ENCODE data around the gene REV3L.
"Not testable (repeated sequence)": the region's sequence is repeated elsewhere in the genome, so short reads cannot be mapped to it uniquely, and the experiment has no call there.

Gene REV3L

GRCh38 chr6:111499269-111499793 is 16.3 kb upstream of the REV3L start:
- DNase-seq (ENCODE audit: low read depth in 2 of 2) = no peak

- no peak for DNase-seq (ENCODE audit: low read depth in 2 of 2)
These were observed 12.1 kb upstream of the REV3L start for GRCh38 chr6:111494951-111495635.

- no peak for DNase-seq (ENCODE audit: low read depth in 2 of 2)
These were observed 9.5 kb upstream of the REV3L start for GRCh38 chr6:111492499-111492898.

- DNase-seq (ENCODE audit: low read depth in 2 of 2) = no peak
These were observed 7.0 kb upstream of the REV3L start for GRCh38 chr6:111490067-111490466.

GRCh38 chr6:111487661-111488060 is 4.6 kb upstream of the REV3L start:
- no peak for DNase-seq (ENCODE audit: low read depth in 2 of 2)

- no peak for DNase-seq (ENCODE audit: low read depth in 2 of 2)
These were observed 3.9 kb upstream of the REV3L start for GRCh38 chr6:111486921-111487320.

GRCh38 chr6:111486475-111486874 is 3.5 kb upstream of the REV3L start:
- no peak for DNase-seq (ENCODE audit: low read depth in 2 of 2)

GRCh38 chr6:111485342-111485741 is 2.3 kb upstream of the REV3L start:
- DNase-seq (ENCODE audit: low read depth in 2 of 2) = no peak

- DNase-seq (ENCODE audit: low read depth in 2 of 2) = no peak
These were observed 1.6 kb upstream of the REV3L start for GRCh38 chr6:111484633-111484930.

- peak; percentile 47 to 67 for DNase-seq (ENCODE audit: low read depth in 2 of 2)
These were observed 966 bp upstream of the REV3L start for GRCh38 chr6:111483736-111484632.

GRCh38 chr6:111482188-111482958 is 645 bp downstream of the REV3L start:
- peak; percentile 5 for DNase-seq (ENCODE audit: low read depth in 2 of 2)

- DNase-seq (ENCODE audit: low read depth in 2 of 2) = no peak
These were observed 1.2 kb downstream of the REV3L start for GRCh38 chr6:111481836-111482187.

- DNase-seq (ENCODE audit: low read depth in 2 of 2) = no peak
These were observed 1.8 kb downstream of the REV3L start for GRCh38 chr6:111480988-111481822.

GRCh38 chr6:111478749-111479148 is 4.3 kb downstream of the REV3L start:
- DNase-seq (ENCODE audit: low read depth in 2 of 2) = no peak

GRCh38 chr6:111478064-111478476 is 4.9 kb downstream of the REV3L start:
- no peak for DNase-seq (ENCODE audit: low read depth in 2 of 2)

GRCh38 chr6:111477481-111477938 is 5.5 kb downstream of the REV3L start:
- no peak for DNase-seq (ENCODE audit: low read depth in 2 of 2)

- not testable (repeated sequence) for DNase-seq (ENCODE audit: low read depth in 2 of 2)
These were observed 7.0 kb downstream of the REV3L start for GRCh38 chr6:111476061-111476460.

GRCh38 chr6:111474771-111475170 is 8.2 kb downstream of the REV3L start:
- no peak for DNase-seq (ENCODE audit: low read depth in 2 of 2)

GRCh38 chr6:111474106-111474505 is 8.9 kb downstream of the REV3L start:
- DNase-seq (ENCODE audit: low read depth in 2 of 2) = no peak

- DNase-seq (ENCODE audit: low read depth in 2 of 2) = no peak
These were observed 10.0 kb downstream of the REV3L start for GRCh38 chr6:111472933-111473435.

GRCh38 chr6:111471958-111472357 is 11.1 kb downstream of the REV3L start:
- no peak for DNase-seq (ENCODE audit: low read depth in 2 of 2)
